GM23338 (cell line): ENCODE results near the gene TRIM24. TPM values are rescaled to one million over a fixed set of nuclear protein-coding genes. Genes with fewer than 3 reads are reported as not detected.

Source experiments
- ETS1 ChIP-seq: IDR thresholded peaks from 2 replicates; pipeline ENCODE4 v1.6.1; 2016; ENCODE audit warnings: antibody characterized with exemption
- JUNB ChIP-seq: IDR thresholded peaks from one replicate; pipeline ENCODE4 v1.6.1; 2016; ENCODE audit warnings: antibody characterized with exemption; ENCODE audit not compliant: unreplicated experiment
- STAT1 ChIP-seq: IDR thresholded peaks from one replicate; pipeline ENCODE4 v1.6.1; 2016; ENCODE audit warnings: antibody characterized with exemption; ENCODE audit not compliant: unreplicated experiment
- ZNF114 ChIP-seq: fragments of 250-450 bp; sonication (Bioruptor Pico); IDR thresholded peaks from 2 replicates; pipeline ENCODE4 v1.5.0; 2020; ENCODE audit warnings: mild to moderate bottlenecking, moderate library complexity
- ZNF331 ChIP-seq: fragments of 250-450 bp; sonication (Bioruptor Pico); IDR thresholded peaks from 2 replicates; pipeline ENCODE4 v1.5.0; 2020; ENCODE audit warnings: low read depth, mild to moderate bottlenecking, moderate library complexity
- ZNF462 ChIP-seq: fragments of 250-450 bp; sonication (Bioruptor Pico); IDR thresholded peaks from 2 replicates; pipeline ENCODE4 v1.5.0; 2020; ENCODE audit warnings: mild to moderate bottlenecking, moderate library complexity
- polyA plus RNA-seq: library from polyadenylated mRNA; unstranded; fragments of >200 nt; fragmentation: Nextera tagmentation; extraction: Ambion mirVana; gene quantifications from 2 replicates; pipeline ENCODE4 v1.2.1, GENCODE V29; 2016
- total RNA-seq: library from RNA; depleted of rRNA; stranded (reverse); fragments of >200 nt; shearing (Covaris generic); gene quantifications from 2 replicates; pipeline ENCODE4 v1.2.3, GENCODE V29; 2014
- TF ChIP-seq, protein P1 (sequence below): IDR thresholded peaks from one replicate; pipeline ENCODE4 v1.6.1; 2018; ENCODE audit warnings: antibody characterized with exemption; ENCODE audit not compliant: unreplicated experiment

TRIM24 gene
- total and polyA plus RNA-seq, 2 experiments from 2014 or later: 67.0 to 120 TPM

- TF ChIP-seq ZNF462 (CRISPR knock-in tag) (no peak), ZNF331 (CRISPR knock-in tag) (no peak), JUNB (no peak), ZNF114 (no peak), ETS1 (no peak), STAT1 (no peak)
- TF ChIP-seq, protein P1, sequence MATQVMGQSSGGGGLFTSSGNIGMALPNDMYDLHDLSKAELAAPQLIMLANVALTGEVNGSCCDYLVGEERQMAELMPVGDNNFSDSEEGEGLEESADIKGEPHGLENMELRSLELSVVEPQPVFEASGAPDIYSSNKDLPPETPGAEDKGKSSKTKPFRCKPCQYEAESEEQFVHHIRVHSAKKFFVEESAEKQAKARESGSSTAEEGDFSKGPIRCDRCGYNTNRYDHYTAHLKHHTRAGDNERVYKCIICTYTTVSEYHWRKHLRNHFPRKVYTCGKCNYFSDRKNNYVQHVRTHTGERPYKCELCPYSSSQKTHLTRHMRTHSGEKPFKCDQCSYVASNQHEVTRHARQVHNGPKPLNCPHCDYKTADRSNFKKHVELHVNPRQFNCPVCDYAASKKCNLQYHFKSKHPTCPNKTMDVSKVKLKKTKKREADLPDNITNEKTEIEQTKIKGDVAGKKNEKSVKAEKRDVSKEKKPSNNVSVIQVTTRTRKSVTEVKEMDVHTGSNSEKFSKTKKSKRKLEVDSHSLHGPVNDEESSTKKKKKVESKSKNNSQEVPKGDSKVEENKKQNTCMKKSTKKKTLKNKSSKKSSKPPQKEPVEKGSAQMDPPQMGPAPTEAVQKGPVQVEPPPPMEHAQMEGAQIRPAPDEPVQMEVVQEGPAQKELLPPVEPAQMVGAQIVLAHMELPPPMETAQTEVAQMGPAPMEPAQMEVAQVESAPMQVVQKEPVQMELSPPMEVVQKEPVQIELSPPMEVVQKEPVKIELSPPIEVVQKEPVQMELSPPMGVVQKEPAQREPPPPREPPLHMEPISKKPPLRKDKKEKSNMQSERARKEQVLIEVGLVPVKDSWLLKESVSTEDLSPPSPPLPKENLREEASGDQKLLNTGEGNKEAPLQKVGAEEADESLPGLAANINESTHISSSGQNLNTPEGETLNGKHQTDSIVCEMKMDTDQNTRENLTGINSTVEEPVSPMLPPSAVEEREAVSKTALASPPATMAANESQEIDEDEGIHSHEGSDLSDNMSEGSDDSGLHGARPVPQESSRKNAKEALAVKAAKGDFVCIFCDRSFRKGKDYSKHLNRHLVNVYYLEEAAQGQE: no peak
Measured at GRCh38 chr7:138515001-138515528, 55.0 kb downstream of the TRIM24 start (continued).
